ENCODE results near the gene RAPGEF5.

RAPGEF5 gene

GRCh38 chr7:22183522-22184280 is 173.3 kb downstream of the RAPGEF5 start:
- Histone ChIP-seq H3K36me3 (ENCODE audit: control insufficient read depth, insufficient read depth, low read length) (no peaks in the 10 kb centered on the region), H3K27me3 (ENCODE audit: control insufficient read depth, insufficient read depth, low read length) (no peaks in the 10 kb centered on the region), H3K4me1 (ENCODE audit: control insufficient read depth, insufficient read depth, low read length) (no peaks in the 10 kb centered on the region), H3K27ac (ENCODE audit: low read depth, low read length) (no peak overlapping the region), H3K4me3 (ENCODE audit: low read length) (no peak overlapping the region), H3K9ac (ENCODE audit: low read length) (no peak overlapping the region)

GRCh38 chr7:22182149-22182548 is 174.8 kb downstream of the RAPGEF5 start:
- H3K4me1 ChIP-seq (ENCODE audit: control insufficient read depth, insufficient read depth, low read length) = no peaks in the 10 kb centered on the region
- H3K27me3 ChIP-seq (ENCODE audit: control insufficient read depth, insufficient read depth, low read length) = no peaks in the 10 kb centered on the region
- H3K27ac ChIP-seq (ENCODE audit: low read depth, low read length) = no peak overlapping the region
- no peak overlapping the region for H3K9ac ChIP-seq (ENCODE audit: low read length)
- no peak overlapping the region for H3K4me3 ChIP-seq (ENCODE audit: low read length)
- no peaks in the 10 kb centered on the region for H3K36me3 ChIP-seq (ENCODE audit: control insufficient read depth, insufficient read depth, low read length)

GRCh38 chr7:22181663-22182062 is 175.3 kb downstream of the RAPGEF5 start:
- no peak overlapping the region for H3K27ac ChIP-seq (ENCODE audit: low read depth, low read length)

GRCh38 chr7:22179442-22179879 is 177.5 kb downstream of the RAPGEF5 start:
- Histone ChIP-seq H3K36me3 (ENCODE audit: control insufficient read depth, insufficient read depth, low read length) (no peaks in the 10 kb centered on the region), H3K27ac (ENCODE audit: low read depth, low read length) (no peak overlapping the region)

More at GRCh38 chr7:22181663-22182062, 175.3 kb downstream of the RAPGEF5 start:
- no peak overlapping the region for H3K4me3 ChIP-seq (ENCODE audit: low read length)
- no peaks in the 10 kb centered on the region for H3K36me3 ChIP-seq (ENCODE audit: control insufficient read depth, insufficient read depth, low read length)
- no peaks in the 10 kb centered on the region for H3K27me3 ChIP-seq (ENCODE audit: control insufficient read depth, insufficient read depth, low read length)
- no peak overlapping the region for H3K9ac ChIP-seq (ENCODE audit: low read length)
- no peaks in the 10 kb centered on the region for H3K4me1 ChIP-seq (ENCODE audit: control insufficient read depth, insufficient read depth, low read length)

GRCh38 chr7:22178735-22179134 is 178.2 kb downstream of the RAPGEF5 start:
- Histone ChIP-seq H3K27ac (ENCODE audit: low read depth, low read length) (no peak overlapping the region), H3K4me3 (ENCODE audit: low read length) (no peak overlapping the region)

More at GRCh38 chr7:22179442-22179879, 177.5 kb downstream of the RAPGEF5 start:
- Histone ChIP-seq H3K27me3 (ENCODE audit: control insufficient read depth, insufficient read depth, low read length) (no peaks in the 10 kb centered on the region), H3K4me3 (ENCODE audit: low read length) (no peak overlapping the region), H3K9ac (ENCODE audit: low read length) (no peak overlapping the region), H3K4me1 (ENCODE audit: control insufficient read depth, insufficient read depth, low read length) (no peaks in the 10 kb centered on the region)

GRCh38 chr7:22176791-22177412 is 180.1 kb downstream of the RAPGEF5 start:
- Histone ChIP-seq H3K9ac (ENCODE audit: low read length) (no peak overlapping the region), H3K4me1 (ENCODE audit: control insufficient read depth, insufficient read depth, low read length) (no peaks in the 10 kb centered on the region), H3K4me3 (ENCODE audit: low read length) (no peak overlapping the region), H3K27ac (ENCODE audit: low read depth, low read length) (no peak overlapping the region), H3K36me3 (ENCODE audit: control insufficient read depth, insufficient read depth, low read length) (no peaks in the 10 kb centered on the region), H3K27me3 (ENCODE audit: control insufficient read depth, insufficient read depth, low read length) (no peaks in the 10 kb centered on the region)

More at GRCh38 chr7:22178735-22179134, 178.2 kb downstream of the RAPGEF5 start:
- Histone ChIP-seq H3K36me3 (ENCODE audit: control insufficient read depth, insufficient read depth, low read length) (no peaks in the 10 kb centered on the region), H3K4me1 (ENCODE audit: control insufficient read depth, insufficient read depth, low read length) (no peaks in the 10 kb centered on the region), H3K27me3 (ENCODE audit: control insufficient read depth, insufficient read depth, low read length) (no peaks in the 10 kb centered on the region), H3K9ac (ENCODE audit: low read length) (no peak overlapping the region)

GRCh38 chr7:22174574-22174953 is 182.4 kb downstream of the RAPGEF5 start:
- H3K4me3 ChIP-seq (ENCODE audit: low read length) = no peak overlapping the region
- H3K36me3 ChIP-seq (ENCODE audit: control insufficient read depth, insufficient read depth, low read length) = no peaks in the 10 kb centered on the region
- H3K27me3 ChIP-seq (ENCODE audit: control insufficient read depth, insufficient read depth, low read length) = no peaks in the 10 kb centered on the region
- H3K9ac ChIP-seq (ENCODE audit: low read length) = no peak overlapping the region
- no peaks in the 10 kb centered on the region for H3K4me1 ChIP-seq (ENCODE audit: control insufficient read depth, insufficient read depth, low read length)
- H3K27ac ChIP-seq (ENCODE audit: low read depth, low read length) = no peak overlapping the region

- no peaks in the 10 kb centered on the region for H3K36me3 ChIP-seq (ENCODE audit: control insufficient read depth, insufficient read depth, low read length)
- H3K9ac ChIP-seq (ENCODE audit: low read length) = no peak overlapping the region
- no peaks in the 10 kb centered on the region for H3K4me1 ChIP-seq (ENCODE audit: control insufficient read depth, insufficient read depth, low read length)
- H3K27me3 ChIP-seq (ENCODE audit: control insufficient read depth, insufficient read depth, low read length) = no peaks in the 10 kb centered on the region
- no peak overlapping the region for H3K27ac ChIP-seq (ENCODE audit: low read depth, low read length)
- no peak overlapping the region for H3K4me3 ChIP-seq (ENCODE audit: low read length)
Measured at GRCh38 chr7:22173685-22174573, 183.0 kb downstream of the RAPGEF5 start.

- Histone ChIP-seq H3K4me3 (ENCODE audit: low read length) (no peak overlapping the region), H3K27ac (ENCODE audit: low read depth, low read length) (no peak overlapping the region), H3K27me3 (ENCODE audit: control insufficient read depth, insufficient read depth, low read length) (no peaks in the 10 kb centered on the region), H3K9ac (ENCODE audit: low read length) (no peak overlapping the region), H3K4me1 (ENCODE audit: control insufficient read depth, insufficient read depth, low read length) (no peaks in the 10 kb centered on the region), H3K36me3 (ENCODE audit: control insufficient read depth, insufficient read depth, low read length) (no peaks in the 10 kb centered on the region)
Measured at GRCh38 chr7:22168129-22168634, 188.8 kb downstream of the RAPGEF5 start.

GRCh38 chr7:22167482-22167881 is 189.5 kb downstream of the RAPGEF5 start:
- no peaks in the 10 kb centered on the region for H3K36me3 ChIP-seq (ENCODE audit: control insufficient read depth, insufficient read depth, low read length)
- no peak overlapping the region for H3K27ac ChIP-seq (ENCODE audit: low read depth, low read length)
- H3K4me3 ChIP-seq (ENCODE audit: low read length) = no peak overlapping the region
- H3K27me3 ChIP-seq (ENCODE audit: control insufficient read depth, insufficient read depth, low read length) = no peaks in the 10 kb centered on the region
- H3K9ac ChIP-seq (ENCODE audit: low read length) = no peak overlapping the region
- no peaks in the 10 kb centered on the region for H3K4me1 ChIP-seq (ENCODE audit: control insufficient read depth, insufficient read depth, low read length)

GRCh38 chr7:22166928-22167327 is 190.0 kb downstream of the RAPGEF5 start:
- no peak overlapping the region for H3K4me3 ChIP-seq (ENCODE audit: low read length)
- no peak overlapping the region for H3K9ac ChIP-seq (ENCODE audit: low read length)
- no peaks in the 10 kb centered on the region for H3K4me1 ChIP-seq (ENCODE audit: control insufficient read depth, insufficient read depth, low read length)
- no peaks in the 10 kb centered on the region for H3K36me3 ChIP-seq (ENCODE audit: control insufficient read depth, insufficient read depth, low read length)
- no peaks in the 10 kb centered on the region for H3K27me3 ChIP-seq (ENCODE audit: control insufficient read depth, insufficient read depth, low read length)
- no peak overlapping the region for H3K27ac ChIP-seq (ENCODE audit: low read depth, low read length)

GRCh38 chr7:22159341-22159740 is 197.6 kb downstream of the RAPGEF5 start:
- no peaks in the 10 kb centered on the region for H3K27me3 ChIP-seq (ENCODE audit: control insufficient read depth, insufficient read depth, low read length)
- H3K36me3 ChIP-seq (ENCODE audit: control insufficient read depth, insufficient read depth, low read length) = no peaks in the 10 kb centered on the region
- H3K4me1 ChIP-seq (ENCODE audit: control insufficient read depth, insufficient read depth, low read length) = no peaks in the 10 kb centered on the region
- H3K9ac ChIP-seq (ENCODE audit: low read length) = no peak overlapping the region
- H3K27ac ChIP-seq (ENCODE audit: low read depth, low read length) = no peak overlapping the region
- no peak overlapping the region for H3K4me3 ChIP-seq (ENCODE audit: low read length)

Measured in rectal smooth muscle tissue (tissue), 1 donor.